Karpas-422 (cell line): ENCODE results near the gene AKAP17A. TPM values are rescaled to one million over a fixed set of nuclear protein-coding genes. Genes with fewer than 3 reads are reported as not detected.

Source experiments
- DNase-seq: peaks from one replicate; pipeline ENCODE4 v3.0.0-alpha.2; 2015
- H2AFZ ChIP-seq: fragments of 200-600 bp; sonication (generic); 2 replicates; pipeline ENCODE4 v1.6.1; 2014; ENCODE audit warnings: antibody characterized with exemption, low read length, mixed read lengths
- H3K27ac ChIP-seq: fragments of 200-600 bp; sonication (generic); 2 replicates; pipeline ENCODE4 v1.5.1; 2014; ENCODE audit warnings: mild to moderate bottlenecking, low read length, moderate library complexity
- H3K27me3 ChIP-seq: fragments of 200-600 bp; sonication (generic); 2 replicates; pipeline ENCODE4 v1.6.1; 2014; ENCODE audit warnings: low read length, mixed read lengths
- H3K36me3 ChIP-seq: fragments of 200-600 bp; sonication (generic); 2 replicates; pipeline ENCODE4 v1.6.1; 2014; ENCODE audit warnings: low read length, mixed read lengths; ENCODE audit not compliant: insufficient read depth
- H3K4me1 ChIP-seq: fragments of 200-600 bp; sonication (generic); 2 replicates; pipeline ENCODE4 v1.6.1; 2014; ENCODE audit warnings: mild to moderate bottlenecking, low read length, mixed read lengths
- H3K4me2 ChIP-seq: fragments of 200-600 bp; sonication (generic); 2 replicates; pipeline ENCODE4 v1.6.1; 2014; ENCODE audit warnings: low read length, low read depth, mild to moderate bottlenecking; ENCODE audit not compliant: poor library complexity, severe bottlenecking
- H3K4me3 ChIP-seq: fragments of 200-600 bp; sonication (generic); 2 replicates; pipeline ENCODE4 v1.5.1; 2014; ENCODE audit warnings: mild to moderate bottlenecking, antibody characterized with exemption, low read length, mixed read lengths
- H3K79me2 ChIP-seq: fragments of 200-600 bp; sonication (generic); 2 replicates; pipeline ENCODE4 v1.6.1; 2014; ENCODE audit warnings: mild to moderate bottlenecking, low read length, mixed read lengths
- H3K9ac ChIP-seq: fragments of 200-600 bp; sonication (generic); 2 replicates; pipeline ENCODE4 v1.6.0; 2014; ENCODE audit warnings: low read length
- H3K9me2 ChIP-seq: fragments of 200-600 bp; sonication (generic), shearing (Covaris generic); replicated peaks from 2 replicates; pipeline ENCODE4 v1.6.0; 2014; ENCODE audit warnings: mild to moderate bottlenecking, low read length, moderate library complexity; ENCODE audit not compliant: insufficient read depth
- H3K9me3 ChIP-seq: fragments of 300-700, 200-600 bp; sonication (generic); 2 replicates; pipeline ENCODE4 v1.6.1; 2014; ENCODE audit warnings: low read length, mixed read lengths
- H4K20me1 ChIP-seq: fragments of 200-600 bp; sonication (generic); 2 replicates; pipeline ENCODE4 v1.6.1; 2014; ENCODE audit warnings: mild to moderate bottlenecking, antibody characterized with exemption, low read length, low read depth; ENCODE audit not compliant: insufficient read depth
- total RNA-seq: library from RNA; depleted of rRNA; stranded (reverse); fragments of >200 nt; shearing (Covaris generic); gene quantifications from 2 replicates; pipeline ENCODE4 v1.2.3, GENCODE V29; 2014; ENCODE audit warnings: low replicate concordance

The AKAP17A gene
- total RNA-seq, 1 experiment from 2014 or later: 27.9 TPM

- Histone ChIP-seq H3K9me3 (no peaks in the 10 kb centered on the region), H3K27me3 (no peaks in the 10 kb centered on the region), H3K4me2 (no peak overlapping the region), H3K79me2 (peaks cover 28% of the 10 kb centered on the region), H3K4me3 (no peak overlapping the region), H3K9ac (peak overlapping the region; percentile 16; the same call in 1 of the 2 replicates), H3K27ac (peak overlapping the region; percentile 82), H4K20me1 (peaks cover 26% of the 10 kb centered on the region), H3K4me1 (peaks cover 30% of the 10 kb centered on the region), H3K36me3 (peaks cover 12% of the 10 kb centered on the region), H3K9me2 (no peaks in the 10 kb centered on the region), H2AFZ (no peak overlapping the region)
- DNase-seq: no peak
These were observed 1.9 kb upstream of the AKAP17A start for GRCh38 chrX:1589356-1590130.

DNA sequence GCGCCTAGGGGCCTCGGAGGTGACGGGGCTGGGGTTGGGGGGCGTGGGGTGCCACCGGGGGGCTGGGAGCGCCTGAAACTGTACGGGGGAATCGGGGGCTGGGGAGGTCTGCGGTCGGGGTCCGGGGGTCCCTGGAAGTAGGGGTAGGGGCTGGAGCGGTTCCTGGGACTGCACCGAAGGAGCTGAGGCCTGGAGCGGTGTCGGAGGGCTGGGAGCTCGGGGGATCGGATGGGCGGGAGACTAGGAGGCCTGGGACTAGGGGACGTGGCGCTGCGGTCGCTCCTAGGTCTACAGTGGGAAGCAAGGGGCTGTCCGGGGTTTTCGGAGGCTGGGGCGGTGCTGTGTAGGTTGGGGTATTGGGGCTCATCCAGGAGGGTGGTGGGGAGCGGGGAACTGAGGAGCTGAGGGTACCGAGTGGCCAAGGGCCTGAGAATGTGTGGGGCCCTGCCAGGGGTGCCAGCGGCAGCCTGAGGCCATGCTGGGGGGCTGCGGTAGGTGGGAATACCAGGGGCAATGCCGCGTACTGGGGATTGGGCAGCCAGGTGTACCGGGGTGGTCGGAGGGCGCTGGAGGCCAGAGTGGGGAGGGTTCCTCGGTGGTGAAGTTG lies 562 bp downstream of the AKAP17A start:
- Histone ChIP-seq H3K27me3 (no peaks in the 10 kb centered on the region), H3K27ac (peak overlapping the region; percentile 64), H3K36me3 (peaks cover 28% of the 10 kb centered on the region), H3K9me3 (no peaks in the 10 kb centered on the region), H3K9me2 (no peaks in the 10 kb centered on the region), H3K79me2 (peaks cover 46% of the 10 kb centered on the region), H2AFZ (no peak overlapping the region), H4K20me1 (peaks cover 42% of the 10 kb centered on the region), H3K4me2 (peak overlapping the region; percentile 70), H3K9ac (peak overlapping the region; percentile 93), H3K4me1 (peaks cover 21% of the 10 kb centered on the region), H3K4me3 (peak overlapping the region; percentile 91)
- DNase-seq: peak; percentile 53

GRCh38 chrX:1592470-1593142 lies 1.2 kb downstream of the AKAP17A start:
- Histone ChIP-seq H3K9ac (peak overlapping the region; percentile 93), H3K36me3 (peaks cover 31% of the 10 kb centered on the region), H3K9me2 (no peaks in the 10 kb centered on the region), H3K9me3 (no peaks in the 10 kb centered on the region), H3K4me2 (peak overlapping the region; percentile 70), H3K4me1 (peaks cover 17% of the 10 kb centered on the region), H3K4me3 (peak overlapping the region; percentile 91), H2AFZ (no peak overlapping the region), H3K27me3 (no peaks in the 10 kb centered on the region), H4K20me1 (peaks cover 42% of the 10 kb centered on the region), H3K79me2 (peaks cover 53% of the 10 kb centered on the region), H3K27ac (peak overlapping the region; percentile 64)
- peak; percentile 67 for DNase-seq

GRCh38 chrX:1593286-1594271 lies 2.2 kb downstream of the AKAP17A start:
- no peak overlapping the region for H3K27ac ChIP-seq
- peak overlapping the region; percentile 91 for H3K4me3 ChIP-seq
- H3K9ac ChIP-seq: peak overlapping the region; percentile 93
- H3K4me2 ChIP-seq: peak overlapping the region; percentile 70
- H3K79me2 ChIP-seq: peaks cover 53% of the 10 kb centered on the region
- H3K9me3 ChIP-seq: no peaks in the 10 kb centered on the region
- peaks cover 48% of the 10 kb centered on the region for H4K20me1 ChIP-seq
- peaks cover 31% of the 10 kb centered on the region for H3K36me3 ChIP-seq
- H3K27me3 ChIP-seq: no peaks in the 10 kb centered on the region
- DNase-seq: no peak
- H3K4me1 ChIP-seq: peaks cover 17% of the 10 kb centered on the region
- H2AFZ ChIP-seq: no peak overlapping the region
- H3K9me2 ChIP-seq: no peaks in the 10 kb centered on the region

DNA sequence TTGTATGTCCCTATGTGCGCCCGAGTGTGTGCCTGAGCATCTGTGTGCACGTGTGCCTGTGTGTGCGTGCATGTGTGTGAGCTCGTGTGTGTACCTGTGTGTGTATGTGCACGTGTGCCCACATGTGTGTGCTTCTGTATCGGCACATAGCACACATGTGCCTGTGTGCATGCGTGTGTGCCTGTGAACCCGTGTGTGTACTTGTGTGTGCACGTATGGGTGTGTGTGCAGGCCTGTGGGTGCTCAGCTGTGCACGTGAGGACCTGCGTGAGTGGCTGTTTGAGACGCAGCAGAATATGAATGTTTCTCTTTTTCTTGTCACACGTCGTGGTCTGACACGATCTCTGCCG lies 4.3 kb downstream of the AKAP17A start:
- H3K9ac ChIP-seq: no peak overlapping the region
- no peaks in the 10 kb centered on the region for H3K27me3 ChIP-seq
- no peaks in the 10 kb centered on the region for H3K9me3 ChIP-seq
- H3K79me2 ChIP-seq: peaks cover 53% of the 10 kb centered on the region
- H3K4me3 ChIP-seq: no peak overlapping the region
- H4K20me1 ChIP-seq: peaks cover 48% of the 10 kb centered on the region
- DNase-seq: no peak
- no peak overlapping the region for H3K27ac ChIP-seq
- no peak overlapping the region for H2AFZ ChIP-seq
- H3K9me2 ChIP-seq: no peaks in the 10 kb centered on the region
- H3K36me3 ChIP-seq: peaks cover 34% of the 10 kb centered on the region
- peaks cover 6% of the 10 kb centered on the region for H3K4me1 ChIP-seq
- H3K4me2 ChIP-seq: no peak overlapping the region

GRCh38 chrX:1596676-1597344 lies 5.4 kb downstream of the AKAP17A start:
- Histone ChIP-seq H4K20me1 (peaks cover 47% of the 10 kb centered on the region), H3K4me3 (no peak overlapping the region), H3K9me3 (no peaks in the 10 kb centered on the region), H3K36me3 (peaks cover 38% of the 10 kb centered on the region), H3K4me2 (no peak overlapping the region), H3K9ac (no peak overlapping the region), H3K27ac (no peak overlapping the region), H3K4me1 (peaks cover 6% of the 10 kb centered on the region), H3K9me2 (no peaks in the 10 kb centered on the region), H3K27me3 (no peaks in the 10 kb centered on the region), H3K79me2 (peaks cover 50% of the 10 kb centered on the region), H2AFZ (no peak overlapping the region)
- DNase-seq: no peak

DNA sequence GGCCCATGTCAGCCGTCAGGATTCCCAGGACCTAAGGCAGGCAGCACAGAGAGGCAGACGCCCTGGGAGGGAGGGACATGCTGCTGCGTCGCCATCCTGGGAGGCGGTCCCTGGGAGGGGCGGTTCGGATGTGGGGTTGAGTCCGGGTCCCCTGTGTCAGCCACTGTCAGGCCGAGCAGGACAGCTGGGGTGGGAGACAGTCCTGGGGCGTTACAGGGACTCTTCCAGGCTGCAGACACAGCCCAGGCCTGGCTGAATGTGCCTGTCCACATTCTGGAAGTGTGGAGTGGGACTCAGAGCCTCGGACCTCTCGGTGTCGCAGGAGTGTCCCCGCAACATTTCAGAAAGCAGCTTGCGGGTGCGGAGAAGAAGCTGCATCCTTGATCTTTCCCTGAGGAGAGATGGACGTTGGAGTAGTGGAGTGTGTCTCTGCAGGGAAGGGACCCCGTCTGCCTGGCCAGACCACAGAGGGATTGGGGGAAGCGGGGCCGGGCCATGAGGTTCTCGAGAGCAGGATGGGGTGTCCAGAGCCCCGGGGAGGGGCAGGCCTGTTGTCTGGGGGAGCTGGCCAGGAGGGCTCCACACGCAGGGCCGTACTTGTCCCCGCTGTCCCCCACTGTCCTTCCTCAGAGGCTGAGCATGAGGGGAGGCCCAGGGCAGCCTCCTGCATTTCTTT lies 6.1 kb downstream of the AKAP17A start:
- no peak for DNase-seq
- no peak overlapping the region for H3K4me2 ChIP-seq
- H3K27me3 ChIP-seq: no peaks in the 10 kb centered on the region
- peaks cover 44% of the 10 kb centered on the region for H3K79me2 ChIP-seq
- H3K9me2 ChIP-seq: no peaks in the 10 kb centered on the region
- H3K4me3 ChIP-seq: no peak overlapping the region
- H3K4me1 ChIP-seq: peaks cover 6% of the 10 kb centered on the region
- H4K20me1 ChIP-seq: peaks cover 40% of the 10 kb centered on the region
- no peak overlapping the region for H3K27ac ChIP-seq
- no peak overlapping the region for H3K9ac ChIP-seq
- H3K9me3 ChIP-seq: no peaks in the 10 kb centered on the region
- H2AFZ ChIP-seq: no peak overlapping the region
- peaks cover 44% of the 10 kb centered on the region for H3K36me3 ChIP-seq
